ENCODE data around the gene ARHGAP45. TPM values are rescaled to one million over a fixed set of nuclear protein-coding genes. Genes with fewer than 3 reads are reported as not detected.

ARHGAP45 gene
- total RNA-seq, 1 experiment from 2014 or later: 126 TPM

GRCh38 chr19:1094978-1095701, 28.2 kb downstream of the ARHGAP45 start, which contains the start of gene POLR2E:
TSS of gene POLR2E (minus strand) at chr19:1095375. CDS start at chr19:1095315, 60 bp downstream.
- in situ Hi-C loops (cut with HindIII; ENCODE audit: low sequenced_read_pairs): no loop called here

GRCh38 chr19:1097810-1098176, 30.8 kb downstream of the ARHGAP45 start:
- no peak for DNase-seq (ENCODE audit: low spot score)
- in situ Hi-C loops (cut with HindIII; ENCODE audit: low sequenced_read_pairs): no loop called here

More at GRCh38 chr19:1094978-1095701, 28.2 kb downstream of the ARHGAP45 start, which contains the start of gene POLR2E:
- peak; percentile 99 for DNase-seq (ENCODE audit: low spot score)

GRCh38 chr19:1098177-1099051, 31.4 kb downstream of the ARHGAP45 start:
- in situ Hi-C loops (cut with HindIII; ENCODE audit: low sequenced_read_pairs): no loop called here
- DNase-seq (ENCODE audit: low spot score): no peak

GRCh38 chr19:1101337-1101698, 34.4 kb downstream of the ARHGAP45 start:
- in situ Hi-C loops (cut with HindIII; ENCODE audit: low sequenced_read_pairs): no loop called here
- no peak for DNase-seq (ENCODE audit: low spot score)

GRCh38 chr19:1102407-1103131, 35.6 kb downstream of the ARHGAP45 start:
- no peak for DNase-seq (ENCODE audit: low spot score)
- in situ Hi-C loops (cut with HindIII; ENCODE audit: low sequenced_read_pairs): no loop called here

- in situ Hi-C loops (cut with HindIII; ENCODE audit: low sequenced_read_pairs): no loop called here
- DNase-seq (ENCODE audit: low spot score): no peak
These were observed 36.3 kb downstream of the ARHGAP45 start for GRCh38 chr19:1103132-1103707.

GRCh38 chr19:1103708-1104310, 36.8 kb downstream of the ARHGAP45 start, which contains the start of gene GPX4:
TSS of gene GPX4 (plus strand) at chr19:1103994. CDS start at chr19:1104044, 50 bp downstream.
- in situ Hi-C loops (cut with HindIII; ENCODE audit: low sequenced_read_pairs): no loop called here

GRCh38 chr19:1104311-1105007, 37.5 kb downstream of the ARHGAP45 start:
- in situ Hi-C loops (cut with HindIII; ENCODE audit: low sequenced_read_pairs): no loop called here
- peak; percentile 62 for DNase-seq (ENCODE audit: low spot score)

More at GRCh38 chr19:1103708-1104310, 36.8 kb downstream of the ARHGAP45 start, which contains the start of gene GPX4:
- DNase-seq (ENCODE audit: low spot score): peak; percentile 99

GRCh38 chr19:1105008-1105872, 38.3 kb downstream of the ARHGAP45 start:
- DNase-seq (ENCODE audit: low spot score): no peak
- in situ Hi-C loops (cut with HindIII; ENCODE audit: low sequenced_read_pairs): no loop called here

- in situ Hi-C loops (cut with HindIII; ENCODE audit: low sequenced_read_pairs): no loop called here
- DNase-seq (ENCODE audit: low spot score): no peak
These were observed 39.2 kb downstream of the ARHGAP45 start for GRCh38 chr19:1105873-1106840.

GRCh38 chr19:1106841-1107660, 40.1 kb downstream of the ARHGAP45 start:
- in situ Hi-C loops (cut with HindIII; ENCODE audit: low sequenced_read_pairs): no loop called here
- no peak for DNase-seq (ENCODE audit: low spot score)

GRCh38 chr19:1107661-1108261, 40.8 kb downstream of the ARHGAP45 start:
- in situ Hi-C loops (cut with HindIII; ENCODE audit: low sequenced_read_pairs): no loop called here
- DNase-seq (ENCODE audit: low spot score): no peak

- no peak for DNase-seq (ENCODE audit: low spot score)
- in situ Hi-C loops (cut with HindIII; ENCODE audit: low sequenced_read_pairs): no loop called here
These were observed 41.5 kb downstream of the ARHGAP45 start for GRCh38 chr19:1108291-1109031.

- in situ Hi-C loops (cut with HindIII; ENCODE audit: low sequenced_read_pairs): no loop called here
- no peak for DNase-seq (ENCODE audit: low spot score)
These were observed 42.1 kb downstream of the ARHGAP45 start for GRCh38 chr19:1109032-1109551.

Measured in G401 (cell line).